GM19463 (cell line): ENCODE results near the gene GSTA3.
A peak's percentile ranks its signal among the peaks of the same experiment; 100 is the strongest.
"Not testable (repeated sequence)": the region's sequence is repeated elsewhere in the genome, so short reads cannot be mapped to it uniquely, and the experiment has no call there.

Experiments
- ATAC-seq: cut with Tn5 transposase; IDR thresholded peaks from one replicate; pipeline ENCODE4 v1.9.1; 2021; ENCODE audit warnings: mild to moderate bottlenecking, moderate library complexity; ENCODE audit not compliant: unreplicated experiment

Gene GSTA3

GRCh38 chr6:52918027-52918686 lies 8.7 kb upstream of the GSTA3 start:
- not testable (repeated sequence) for ATAC-seq

DNA sequence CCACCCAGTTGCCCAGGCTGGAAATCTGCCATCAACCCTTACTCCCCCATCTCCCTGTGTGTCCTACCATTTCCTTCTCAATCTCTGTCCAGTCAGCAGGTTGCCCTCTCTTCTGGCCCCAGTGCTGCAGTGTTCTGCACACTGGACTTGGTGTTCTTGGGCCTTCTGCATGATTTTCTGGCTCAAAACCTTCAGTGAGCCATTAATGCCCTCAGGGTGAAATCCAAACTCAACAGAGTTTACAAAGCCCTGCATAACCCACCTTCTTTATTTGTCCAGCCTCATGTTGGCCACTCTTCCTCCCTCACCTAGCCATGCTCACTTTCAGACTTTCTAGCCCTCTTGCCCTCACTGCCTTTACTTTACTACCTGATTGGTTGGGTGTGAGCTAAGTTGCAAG lies 5.0 kb upstream of the GSTA3 start:
- no peak for ATAC-seq

DNA sequence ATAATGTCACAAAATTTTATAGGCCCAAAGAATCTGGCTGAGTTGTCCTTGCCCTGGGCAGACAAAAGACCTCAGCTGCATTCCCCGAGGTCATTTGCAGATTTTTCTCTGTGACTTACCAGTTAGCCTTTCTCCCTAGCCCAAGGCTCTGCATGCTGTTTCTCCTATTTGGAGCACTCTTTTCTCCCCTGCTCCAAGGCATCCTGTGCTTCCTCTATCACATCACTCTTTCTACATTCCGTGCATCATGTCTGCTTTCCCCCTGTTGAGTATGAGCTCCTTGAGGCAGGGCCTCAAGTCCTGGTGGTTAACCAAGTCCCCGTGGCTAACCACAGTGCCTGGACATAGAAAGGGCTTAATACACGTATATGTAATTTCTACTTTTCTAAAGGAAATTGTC lies 593 bp upstream of the GSTA3 start:
- no peak for ATAC-seq

GRCh38 chr6:52909131-52909530 lies 367 bp downstream of the GSTA3 start:
- ATAC-seq, result no peak

GRCh38 chr6:52908526-52908925 lies 972 bp downstream of the GSTA3 start:
- no peak for ATAC-seq

DNA sequence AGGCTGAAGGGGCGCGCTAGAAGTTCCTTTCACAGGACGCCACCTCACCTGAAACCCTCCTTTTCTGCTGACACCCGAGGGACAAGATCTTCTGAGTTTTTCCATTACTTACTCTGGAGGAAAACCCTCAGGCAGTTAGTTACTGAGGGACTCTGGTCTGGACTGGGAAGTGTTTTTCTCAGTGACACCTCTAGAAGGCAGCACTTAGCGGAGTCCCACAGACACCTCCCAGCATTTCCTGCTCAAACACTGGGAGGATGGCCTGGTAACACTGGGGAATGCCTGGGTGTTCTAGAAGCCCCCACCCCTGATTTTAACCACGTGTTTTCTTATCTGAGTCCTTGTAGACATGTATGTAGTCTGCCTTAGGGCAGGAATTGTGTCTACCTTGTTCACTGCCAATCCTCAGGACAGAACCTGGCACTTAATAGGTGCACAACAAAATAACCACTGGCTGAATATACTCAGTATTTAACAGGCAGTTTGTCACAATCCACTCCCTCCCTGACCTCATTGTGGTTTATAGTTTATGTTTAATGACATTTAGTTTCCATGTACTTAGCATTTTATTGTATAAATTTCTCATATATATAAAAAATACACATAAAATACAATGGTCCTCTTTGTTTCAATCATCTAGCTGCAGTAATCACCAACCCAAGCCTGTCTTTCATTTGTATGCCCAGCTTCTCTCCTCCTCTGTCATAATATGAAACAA lies 4.8 kb downstream of the GSTA3 start:
- ATAC-seq, result no peak

DNA sequence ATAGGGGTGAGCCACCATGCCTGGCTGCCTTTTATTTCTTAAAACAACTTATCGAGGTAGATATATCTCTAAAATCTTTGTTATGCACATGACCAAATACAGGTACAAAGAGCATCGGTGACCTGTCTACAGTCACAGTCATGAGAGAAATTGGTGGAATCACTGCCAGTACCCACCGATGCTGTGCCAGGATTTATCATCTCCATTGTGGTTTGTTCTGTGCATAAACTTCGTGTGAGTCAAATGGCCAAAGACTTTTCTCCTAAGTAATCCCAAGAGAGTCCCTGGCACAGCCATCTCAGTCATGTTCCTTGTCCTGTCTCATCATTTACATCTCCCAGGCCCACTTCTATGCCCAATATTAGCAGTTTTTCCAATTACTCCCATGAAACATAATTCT lies 9.0 kb downstream of the GSTA3 start:
- no peak for ATAC-seq

DNA sequence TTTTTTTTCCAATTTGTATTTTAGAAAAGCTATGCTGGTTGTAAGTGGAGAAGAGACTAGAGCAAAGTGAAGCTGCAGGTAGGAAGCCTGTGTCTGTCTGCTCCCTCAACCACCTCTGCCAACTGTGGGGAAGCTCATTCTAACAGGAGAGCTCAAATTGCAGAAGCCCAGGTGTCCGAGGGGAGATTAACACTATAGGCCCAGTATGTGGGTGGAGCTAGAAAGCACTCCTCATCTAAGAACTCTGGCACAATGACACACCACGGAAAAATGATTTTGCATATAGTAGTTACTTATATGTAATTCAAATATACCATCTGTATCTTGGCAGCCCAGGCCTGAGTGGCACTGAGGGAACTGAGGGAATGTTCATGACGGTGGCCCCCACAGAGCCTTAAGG lies 13.7 kb downstream of the GSTA3 start:
- not testable (repeated sequence) for ATAC-seq

DNA sequence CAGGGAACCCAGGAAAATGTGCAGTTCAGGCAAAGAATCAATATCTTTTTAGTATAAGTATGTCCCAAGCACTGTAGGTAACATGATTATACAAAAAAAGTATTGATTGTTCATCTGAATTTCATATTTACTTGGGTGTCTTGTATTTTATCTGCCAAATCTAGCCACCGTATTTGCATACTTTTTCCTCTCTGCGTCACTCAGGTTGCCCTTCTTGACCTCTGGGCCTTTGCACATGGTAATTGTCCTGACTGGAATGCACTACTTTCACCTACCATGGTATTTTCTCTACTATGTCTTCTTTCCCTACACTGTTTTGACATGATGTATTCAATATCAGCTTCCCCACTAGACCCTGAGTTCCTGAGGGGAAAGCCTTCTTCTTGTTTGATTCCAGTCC lies 15.2 kb downstream of the GSTA3 start:
- ATAC-seq, result no peak

- ATAC-seq, result no peak
These were observed 15.7 kb downstream of the GSTA3 start for GRCh38 chr6:52893803-52894202.

- no peak for ATAC-seq
These were observed 16.3 kb downstream of the GSTA3 start for GRCh38 chr6:52893221-52893620.

- no peak for ATAC-seq
These were observed 19.5 kb downstream of the GSTA3 start for GRCh38 chr6:52890018-52890417.

- no peak for ATAC-seq
These were observed 21.5 kb downstream of the GSTA3 start for GRCh38 chr6:52887910-52888524.

GRCh38 chr6:52881996-52882841 lies 27.3 kb downstream of the GSTA3 start:
- peak; percentile 99 for ATAC-seq

DNA sequence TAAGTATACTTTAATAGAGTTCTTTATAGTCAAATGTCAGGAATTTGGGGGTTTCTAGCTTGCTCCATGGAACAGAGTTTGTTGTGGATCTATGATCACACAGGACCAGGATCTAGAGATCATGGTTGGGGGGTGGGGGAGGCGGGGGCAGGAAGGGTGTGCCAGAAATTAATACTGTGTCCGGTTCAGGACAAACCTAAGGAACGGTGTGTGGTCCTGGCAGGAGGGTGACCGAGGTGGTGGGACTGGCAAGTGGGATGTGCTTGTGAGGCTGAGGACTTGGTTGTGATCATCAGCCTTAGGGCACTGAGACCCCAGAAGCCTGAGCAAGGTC lies 27.9 kb downstream of the GSTA3 start:
- ATAC-seq, result no peak

- no peak for ATAC-seq
These were observed 31.7 kb downstream of the GSTA3 start for GRCh38 chr6:52877786-52878185.

DNA sequence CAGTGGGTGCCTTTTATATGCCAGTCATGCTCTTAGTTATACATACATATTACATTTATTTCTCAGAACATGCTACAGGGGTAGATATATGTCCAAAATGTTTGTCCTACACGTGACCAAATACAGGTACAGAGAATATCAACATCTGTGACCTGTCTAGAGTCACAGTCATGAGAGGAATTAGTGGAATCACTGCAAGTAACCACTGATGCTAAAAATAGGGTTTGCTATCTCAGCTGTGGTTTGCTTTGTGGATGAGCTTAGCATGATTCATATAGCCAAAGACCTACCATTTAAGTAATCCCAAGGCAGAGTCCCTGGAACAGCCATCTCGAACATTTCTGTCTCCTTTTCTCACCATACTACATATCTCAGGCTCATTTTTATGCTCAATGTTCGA lies 32.3 kb downstream of the GSTA3 start:
- ATAC-seq, result no peak

- ATAC-seq, result no peak
These were observed 33.3 kb downstream of the GSTA3 start for GRCh38 chr6:52876056-52876787.

DNA sequence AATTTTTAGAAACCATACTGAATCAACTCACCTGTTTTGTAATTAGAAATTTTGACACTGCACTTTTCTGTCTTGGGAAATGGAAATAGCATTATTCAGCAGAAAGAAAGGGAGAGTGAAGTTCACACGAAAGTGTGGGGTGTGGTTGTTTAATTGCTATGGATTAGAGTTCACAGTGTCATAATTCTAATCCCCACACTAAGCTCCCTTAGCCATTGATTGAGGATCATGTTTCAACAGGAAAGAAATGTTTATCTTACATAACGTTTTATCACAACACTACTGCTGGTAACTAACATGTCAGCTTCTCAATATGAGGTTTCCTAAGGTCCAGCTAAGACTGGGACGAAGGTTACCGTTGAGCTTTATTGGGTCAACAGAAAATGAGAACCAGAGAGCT lies 37.5 kb downstream of the GSTA3 start:
- ATAC-seq, result no peak

DNA sequence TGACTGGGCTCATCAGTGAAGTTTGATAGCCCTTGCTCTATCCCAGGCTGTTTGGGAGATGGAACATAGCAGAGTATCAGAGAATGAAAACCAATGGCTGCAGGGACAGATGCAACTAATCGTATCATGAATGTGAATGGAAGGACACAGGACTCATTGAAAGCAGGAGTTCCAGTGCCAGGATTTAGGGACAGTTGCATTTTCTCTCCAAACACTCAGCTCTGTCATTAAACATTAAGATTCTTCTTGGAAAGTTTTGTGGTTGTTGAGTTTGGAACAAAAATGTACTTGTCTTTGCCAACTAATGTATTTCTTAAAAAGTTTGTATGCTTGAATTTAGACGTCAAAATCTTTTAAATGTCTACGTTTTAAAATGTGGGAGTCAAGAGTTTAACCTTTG lies 37.9 kb downstream of the GSTA3 start:
- ATAC-seq, result no peak
